ENCODE data around the gene CFAP210.
"Not testable (repeated sequence)": the region's sequence is repeated elsewhere in the genome, so short reads cannot be mapped to it uniquely, and the experiment has no call there.

CFAP210 gene

DNA sequence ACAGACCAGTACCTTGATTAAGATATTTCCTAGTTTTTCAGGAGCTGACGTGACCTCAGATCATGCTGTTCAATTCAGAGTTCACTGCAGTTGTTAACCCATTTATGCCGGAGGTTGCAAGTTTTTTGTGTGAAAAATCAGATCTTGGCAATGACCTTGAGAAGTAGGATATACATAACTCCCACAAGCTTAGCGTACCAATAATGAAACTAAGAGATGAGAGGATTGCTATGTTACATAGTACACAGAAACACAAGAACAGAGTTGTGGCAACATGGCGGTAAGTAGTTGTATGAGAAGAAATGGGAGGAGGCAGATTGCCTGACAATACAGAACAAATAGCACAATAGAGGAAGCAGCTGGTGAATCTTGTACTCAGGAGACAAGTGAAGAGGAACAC, 71.0 kb downstream of the CFAP210 start:
- no peak overlapping the region for H3K27ac ChIP-seq
- no peak for DNase-seq (ENCODE audit: low spot score)
- H3K4me3 ChIP-seq, result no peak overlapping the region
- TF ChIP-seq CTCF (IDR thresholded peaks at IDR 0.05), result no peak

DNA sequence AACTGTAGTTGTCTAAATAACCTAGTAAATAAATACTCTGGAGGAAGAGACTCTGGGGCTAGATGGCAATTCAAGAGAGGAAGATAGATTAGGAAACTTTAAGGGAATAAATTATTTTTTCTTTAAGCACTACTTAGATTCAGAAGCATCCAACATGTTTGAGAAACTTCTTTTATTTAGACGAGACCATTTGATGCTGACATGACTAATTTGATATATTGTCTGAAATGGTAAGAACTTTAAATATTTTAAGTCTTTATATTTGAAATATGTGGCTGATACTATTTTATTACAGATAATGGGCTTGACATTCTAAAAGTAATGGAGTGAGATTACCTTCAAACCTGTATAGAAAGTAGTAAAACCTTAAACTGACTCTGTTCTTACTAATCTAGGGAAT, 73.7 kb downstream of the CFAP210 start:
- Histone ChIP-seq H3K27ac (no peak overlapping the region), H3K4me3 (no peak overlapping the region)
- no peak for TF ChIP-seq CTCF (IDR thresholded peaks at IDR 0.05)
- DNase-seq (ENCODE audit: low spot score), result no peak

- no peak overlapping the region for H3K4me3 ChIP-seq
- no peak for TF ChIP-seq CTCF (IDR thresholded peaks at IDR 0.05)
- no peak for DNase-seq (ENCODE audit: low spot score)
- no peak overlapping the region for H3K27ac ChIP-seq
These were observed 74.3 kb downstream of the CFAP210 start for GRCh38 chr2:169619946-169620345.

DNA sequence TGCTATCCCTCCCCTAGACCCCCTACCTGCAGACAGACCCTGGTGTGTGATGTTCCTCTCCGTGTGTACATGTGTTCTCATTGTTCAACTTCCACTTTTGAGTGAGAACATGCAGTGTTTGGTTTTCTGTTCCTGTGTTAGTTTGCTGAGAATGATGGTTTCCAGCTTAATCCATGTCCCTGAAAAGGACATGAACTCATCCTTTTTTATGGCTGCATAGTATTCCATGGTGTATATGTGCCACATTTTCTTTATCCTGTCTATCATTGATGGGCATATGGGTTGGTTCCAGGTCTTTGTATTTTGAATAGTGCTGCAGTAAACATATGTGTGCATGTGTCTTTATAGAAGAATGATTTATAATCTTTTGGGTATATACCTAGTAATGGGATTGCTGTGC, 78.2 kb downstream of the CFAP210 start:
- not testable (repeated sequence) for DNase-seq (ENCODE audit: low spot score); H3K27ac ChIP-seq; H3K4me3 ChIP-seq

GRCh38 chr2:169613876-169614275, 80.3 kb downstream of the CFAP210 start:
- DNase-seq (ENCODE audit: low spot score), result no peak
- TF ChIP-seq CTCF (IDR thresholded peaks at IDR 0.05), result no peak
- Histone ChIP-seq H3K4me3 (no peak overlapping the region), H3K27ac (no peak overlapping the region)

GRCh38 chr2:169609264-169609663, 84.9 kb downstream of the CFAP210 start:
- Histone ChIP-seq H3K4me3 (no peak overlapping the region), H3K27ac (no peak overlapping the region)
- DNase-seq (ENCODE audit: low spot score), result no peak
- no peak for TF ChIP-seq CTCF (IDR thresholded peaks at IDR 0.05)

- H3K27ac ChIP-seq, result no peak overlapping the region
These were observed 94.6 kb downstream of the CFAP210 start for GRCh38 chr2:169599568-169599967.

More at GRCh38 chr2:169599568-169599967, 94.6 kb downstream of the CFAP210 start:
- no peak for TF ChIP-seq CTCF (IDR thresholded peaks at IDR 0.05)
- H3K4me3 ChIP-seq, result no peak overlapping the region
- DNase-seq (ENCODE audit: low spot score), result no peak
